ENCODE results near the gene C21orf58.

Gene C21orf58

DNA sequence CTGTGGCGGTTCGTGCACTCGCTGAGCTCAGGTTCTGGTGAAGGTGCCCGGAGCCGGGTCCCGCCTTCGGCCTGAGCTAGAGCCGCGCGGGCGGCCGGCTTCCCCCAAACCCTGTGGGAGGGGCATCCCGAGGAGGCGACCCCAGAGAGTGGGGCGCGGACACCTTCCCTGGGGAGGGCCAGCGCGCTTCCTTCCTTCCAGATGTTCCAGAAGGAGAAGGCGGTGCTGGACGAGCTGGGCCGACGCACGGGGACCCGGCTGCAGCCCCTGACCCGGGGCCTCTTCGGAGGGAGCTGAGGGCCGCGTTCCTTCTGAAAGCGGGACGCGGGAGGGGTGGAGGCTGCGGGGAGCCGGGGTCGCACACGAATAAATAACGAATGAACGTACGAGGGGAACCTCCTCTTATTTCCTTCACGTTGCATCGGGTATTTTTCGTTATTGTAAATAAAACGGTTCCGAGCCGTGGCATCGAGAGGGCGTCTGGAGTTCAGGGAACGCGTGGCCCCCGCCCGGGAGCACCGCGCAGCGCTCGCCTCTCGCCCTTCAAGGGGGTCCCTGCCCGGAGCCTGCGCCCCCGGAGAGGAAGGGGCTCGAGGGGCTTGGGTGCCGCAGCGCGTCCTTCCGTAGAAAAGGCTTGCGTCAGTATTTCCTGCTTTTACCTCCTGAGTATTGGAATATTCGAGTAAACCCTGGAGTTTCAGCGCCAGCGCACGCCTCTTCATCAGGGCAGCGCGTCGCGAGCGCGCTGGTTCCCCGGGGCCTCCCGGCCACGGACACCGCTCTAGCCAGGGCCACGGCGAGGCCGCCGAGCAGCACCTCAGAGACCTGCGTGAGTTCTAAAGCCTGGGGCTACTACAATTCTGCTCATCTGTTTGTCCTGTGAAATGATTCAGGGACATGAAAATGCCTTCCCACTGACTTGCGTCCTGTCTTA is 26.1 kb downstream of the C21orf58 start:
- no peak for TF ChIP-seq Cebpa-rat (IDR thresholded peaks at IDR 0.05)
- H3K27ac ChIP-seq: peak overlapping the region in 7 of 11 experiments; percentile 13 to 35 (median 28); a peak in 11 of 22 replicates
- H3K36me3 ChIP-seq: peaks cover 4 to 45% (median 39%) of the 10 kb centered on the region in 11 experiments; a peak in 20 of 22 replicates
- peaks cover 0 to 20% (median 0%) of the 10 kb centered on the region in 11 experiments; a peak in 5 of 22 replicates for H4K20me1 ChIP-seq
- no peaks in the 10 kb centered on the region for H3K9me3 ChIP-seq (replicated peaks in 1 of 11)
- peak overlapping the region; percentile 46 to 71 (median 62) for H3K9ac ChIP-seq
- H3K4me1 ChIP-seq: peaks cover 11 to 23% (median 21%) of the 10 kb centered on the region in 10 experiments
- peak overlapping the region; percentile 44 to 66 (median 52) for H3K4me3 ChIP-seq
- peak overlapping the region; percentile 79 to 91 (median 87) for H3K4me2 ChIP-seq
- H3K27me3 ChIP-seq: peaks cover 0 to 11% (median 8%) of the 10 kb centered on the region in 11 experiments; a peak in 9 of 22 replicates

DNA sequence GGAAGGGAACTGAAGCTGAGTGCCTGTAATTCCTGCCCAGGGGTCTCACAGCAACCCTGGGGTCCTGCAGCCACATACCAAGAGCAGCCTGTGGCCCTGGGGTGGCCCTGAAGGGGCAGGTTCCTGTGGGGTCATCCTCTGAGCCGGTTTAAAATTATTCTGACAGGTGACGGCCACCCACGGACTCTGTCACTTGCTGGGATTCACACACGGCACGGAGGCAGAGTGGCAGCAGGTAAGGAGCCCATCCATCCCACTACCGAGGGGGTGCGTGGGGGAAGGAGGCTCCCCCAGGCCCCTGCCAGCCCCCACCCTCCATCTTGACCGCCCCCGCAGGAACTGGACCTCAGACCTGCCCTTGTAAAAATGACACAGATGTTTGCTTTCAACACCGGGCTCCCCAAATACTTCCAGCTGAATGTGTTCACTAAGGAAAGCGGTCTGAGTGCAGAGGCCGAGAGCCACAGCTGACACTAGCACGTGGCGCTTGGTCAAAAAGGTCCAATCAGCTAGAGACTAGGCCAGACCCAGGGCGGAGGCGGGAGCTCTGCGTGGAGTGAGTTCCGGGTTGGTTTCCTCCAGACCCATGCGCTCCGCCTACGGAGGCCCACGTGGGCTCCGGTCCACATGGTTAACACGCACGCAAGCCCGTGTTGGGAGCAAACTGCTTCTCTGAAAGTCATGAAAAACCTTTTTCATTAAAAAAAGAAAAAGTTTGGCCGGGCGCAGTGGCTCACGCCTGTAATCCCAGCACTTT is 27.5 kb downstream of the C21orf58 start:
- Histone ChIP-seq H3K4me1 (peaks cover 11 to 27% (median 24%) of the 10 kb centered on the region in 10 experiments), H3K27me3 (peaks cover 0 to 11% (median 8%) of the 10 kb centered on the region in 11 experiments; a peak in 9 of 22 replicates), H3K36me3 (peaks cover 10 to 43% (median 36%) of the 10 kb centered on the region in 11 experiments), H3K4me3 (no peak overlapping the region), H4K20me1 (peaks cover 0 to 10% (median 0%) of the 10 kb centered on the region in 11 experiments; a peak in 4 of 22 replicates), H3K9ac (no peak overlapping the region), H3K27ac (no peak overlapping the region), H3K9me3 (replicated peaks in 1 of 11) (peaks cover 0 to 13% (median 11%) of the 10 kb centered on the region in 11 experiments; a peak in 18 of 22 replicates), H3K4me2 (peak overlapping the region in 2 of 11 experiments; percentile 9 to 52; a peak in 1 of 22 replicates)
- no peak for TF ChIP-seq Cebpa-rat (IDR thresholded peaks at IDR 0.05)

DNA sequence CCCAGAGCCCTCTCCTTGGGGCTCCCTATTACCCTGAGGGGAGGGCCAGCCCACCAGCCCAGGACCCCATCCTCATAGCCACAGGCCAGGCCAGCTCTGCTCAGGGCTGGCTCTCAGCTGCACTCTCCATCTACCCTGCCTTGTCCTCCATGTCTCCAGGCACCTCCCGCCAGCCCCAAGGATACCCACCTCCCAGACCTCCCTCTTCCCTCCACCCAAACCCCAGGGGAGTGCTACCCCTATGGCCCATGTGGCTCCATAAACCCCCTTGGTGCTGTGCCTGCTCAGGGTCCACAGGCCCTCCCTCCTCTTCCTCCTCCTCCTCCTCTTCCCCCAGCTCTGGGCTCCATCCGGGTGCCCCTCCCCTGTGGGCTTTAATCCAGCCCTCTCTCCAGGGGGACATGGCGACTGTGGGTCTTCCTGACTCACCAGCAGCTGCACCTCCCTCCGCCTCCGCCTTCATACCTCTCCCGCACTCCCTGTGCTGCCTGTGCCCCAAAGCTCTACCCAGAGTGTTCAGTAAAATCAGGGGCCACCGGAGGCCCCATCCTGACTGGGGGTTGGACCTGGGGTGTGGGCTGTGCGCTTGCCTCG is 28.4 kb downstream of the C21orf58 start:
- Histone ChIP-seq H3K36me3 (peaks cover 10 to 35% (median 27%) of the 10 kb centered on the region in 11 experiments), H3K27ac (peak overlapping the region in 9 of 11 experiments; percentile 18 to 70 (median 58); a peak in 15 of 22 replicates), H3K9me3 (replicated peaks in 1 of 11) (peaks cover 0 to 13% (median 11%) of the 10 kb centered on the region in 11 experiments; a peak in 18 of 22 replicates), H3K4me1 (peaks cover 11 to 36% (median 31%) of the 10 kb centered on the region in 10 experiments), H3K9ac (peak overlapping the region in 8 of 11 experiments; percentile 14 to 49 (median 31); a peak in 7 of 22 replicates), H3K4me3 (no peak overlapping the region), H3K4me2 (peak overlapping the region; percentile 49 to 79 (median 73)), H4K20me1 (peaks cover 0 to 8% (median 0%) of the 10 kb centered on the region in 11 experiments; a peak in 2 of 22 replicates), H3K27me3 (peaks cover 0 to 11% (median 8%) of the 10 kb centered on the region in 11 experiments; a peak in 9 of 22 replicates)
- TF ChIP-seq Cebpa-rat (IDR thresholded peaks at IDR 0.05): no peak

DNA sequence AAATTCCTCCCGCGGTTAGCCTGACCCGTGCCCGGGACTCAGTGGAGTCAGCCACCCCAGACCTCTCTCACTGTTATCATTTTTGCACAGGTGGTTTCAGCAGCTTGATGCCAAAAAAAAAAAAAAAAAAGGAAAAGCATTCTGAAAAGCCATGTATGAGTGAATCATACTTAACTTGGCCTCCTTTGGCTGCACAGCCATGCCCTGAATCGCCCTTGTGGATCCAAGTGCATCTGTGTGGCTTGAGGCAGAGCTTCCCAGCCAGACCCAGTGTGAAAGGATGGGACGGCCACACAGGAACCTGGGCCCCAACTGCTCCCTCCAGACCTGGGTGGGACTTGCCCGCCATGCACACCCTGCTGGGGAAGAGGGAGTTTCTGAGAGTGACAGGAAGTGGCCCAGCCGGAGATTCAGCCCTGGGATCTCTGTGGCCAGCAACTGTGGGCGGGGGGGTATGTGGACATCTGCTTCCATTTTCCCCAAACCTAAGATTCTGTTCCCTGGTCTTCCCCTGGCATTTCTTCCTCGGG is 29.0 kb downstream of the C21orf58 start:
- Histone ChIP-seq H4K20me1 (peaks cover 0 to 6% (median 0%) of the 10 kb centered on the region in 11 experiments; a peak in 2 of 22 replicates), H3K9me3 (replicated peaks in 1 of 11) (peaks cover 0 to 13% (median 11%) of the 10 kb centered on the region in 11 experiments; a peak in 18 of 22 replicates), H3K27ac (peak overlapping the region in 9 of 11 experiments; percentile 18 to 70 (median 58); a peak in 15 of 22 replicates), H3K36me3 (peaks cover 10 to 30% (median 22%) of the 10 kb centered on the region in 11 experiments), H3K27me3 (peaks cover 0 to 11% (median 8%) of the 10 kb centered on the region in 11 experiments; a peak in 9 of 22 replicates), H3K9ac (peak overlapping the region in 8 of 11 experiments; percentile 14 to 49 (median 31); a peak in 6 of 22 replicates), H3K4me2 (peak overlapping the region; percentile 49 to 79 (median 73)), H3K4me3 (no peak overlapping the region), H3K4me1 (peaks cover 11 to 41% (median 33%) of the 10 kb centered on the region in 10 experiments)
- no peak for TF ChIP-seq Cebpa-rat (IDR thresholded peaks at IDR 0.05)

DNA sequence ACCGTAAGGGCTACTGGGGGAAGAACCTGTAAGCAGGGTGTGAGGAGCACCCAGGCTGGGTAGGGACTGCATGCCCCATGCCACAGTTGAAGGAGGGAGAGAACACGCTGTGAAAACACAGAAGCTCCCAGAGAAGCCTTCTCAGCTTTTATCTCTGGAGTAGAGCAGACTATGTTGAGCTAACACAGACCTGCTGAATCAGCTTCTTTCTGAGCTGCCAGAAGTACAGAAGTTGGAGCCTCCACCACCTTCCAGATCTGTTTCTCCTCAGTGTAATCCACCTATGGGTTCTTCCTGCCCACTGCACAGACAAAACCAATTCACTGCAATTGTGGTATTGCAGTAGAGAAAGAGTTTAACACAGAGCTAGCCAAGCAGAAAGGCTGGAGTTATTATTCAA is 32.1 kb downstream of the C21orf58 start:
- Histone ChIP-seq H3K4me3 (no peak overlapping the region), H3K4me2 (peak overlapping the region in 3 of 11 experiments; percentile 6 to 19 (median 16); a peak in 1 of 22 replicates), H3K27ac (no peak overlapping the region), H3K36me3 (peaks cover 10 to 14% (median 13%) of the 10 kb centered on the region in 11 experiments; a peak in 21 of 22 replicates), H3K9me3 (replicated peaks in 1 of 11) (peaks cover 0 to 13% (median 11%) of the 10 kb centered on the region in 11 experiments; a peak in 18 of 22 replicates), H3K27me3 (no peaks in the 10 kb centered on the region), H4K20me1 (no peaks in the 10 kb centered on the region), H3K9ac (no peak overlapping the region), H3K4me1 (peaks cover 27 to 45% (median 39%) of the 10 kb centered on the region in 10 experiments)
- TF ChIP-seq Cebpa-rat (IDR thresholded peaks at IDR 0.05): no peak

DNA sequence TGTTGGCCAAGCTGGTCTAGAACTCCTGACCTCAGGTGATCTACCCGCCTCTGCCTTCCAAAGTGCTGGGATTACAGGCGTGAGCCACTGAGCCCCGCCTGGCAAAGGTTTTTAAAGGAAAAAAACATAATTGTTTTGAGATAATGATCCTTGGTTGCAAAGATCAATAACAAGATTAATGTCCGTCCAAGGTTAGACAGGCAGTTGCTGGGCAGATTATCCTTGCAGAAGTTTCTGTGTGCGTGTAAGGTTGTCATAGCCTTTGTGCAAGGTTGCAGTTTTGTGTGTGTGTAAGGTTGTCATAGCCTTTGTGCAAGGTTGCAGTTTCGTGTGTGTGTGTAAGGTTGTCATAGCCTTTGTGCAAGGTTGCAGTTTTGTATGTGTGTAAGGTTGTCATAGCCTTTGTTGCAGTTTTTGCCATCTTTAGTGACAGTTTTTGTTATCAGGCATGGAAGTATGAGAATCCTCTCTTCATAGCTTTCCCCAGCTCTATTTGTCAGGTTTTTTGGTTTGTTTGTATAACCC is 34.0 kb downstream of the C21orf58 start:
- Histone ChIP-seq H3K36me3 (peaks cover 10 to 15% (median 14%) of the 10 kb centered on the region in 11 experiments; a peak in 21 of 22 replicates), H3K4me3 (no peak overlapping the region), H3K4me1 (peaks cover 23 to 42% (median 35%) of the 10 kb centered on the region in 10 experiments), H3K4me2 (peak overlapping the region in 4 of 11 experiments; percentile 13 to 34 (median 26); a peak in 2 of 22 replicates), H3K27me3 (no peaks in the 10 kb centered on the region), H4K20me1 (peaks cover 0 to 8% (median 4%) of the 10 kb centered on the region in 11 experiments; a peak in 13 of 22 replicates), H3K27ac (no peak overlapping the region), H3K9me3 (replicated peaks in 1 of 11) (peaks cover 0 to 13% (median 11%) of the 10 kb centered on the region in 11 experiments; a peak in 18 of 22 replicates), H3K9ac (no peak overlapping the region; a peak in 1 of 22 replicates)
- TF ChIP-seq Cebpa-rat (IDR thresholded peaks at IDR 0.05): no peak

DNA sequence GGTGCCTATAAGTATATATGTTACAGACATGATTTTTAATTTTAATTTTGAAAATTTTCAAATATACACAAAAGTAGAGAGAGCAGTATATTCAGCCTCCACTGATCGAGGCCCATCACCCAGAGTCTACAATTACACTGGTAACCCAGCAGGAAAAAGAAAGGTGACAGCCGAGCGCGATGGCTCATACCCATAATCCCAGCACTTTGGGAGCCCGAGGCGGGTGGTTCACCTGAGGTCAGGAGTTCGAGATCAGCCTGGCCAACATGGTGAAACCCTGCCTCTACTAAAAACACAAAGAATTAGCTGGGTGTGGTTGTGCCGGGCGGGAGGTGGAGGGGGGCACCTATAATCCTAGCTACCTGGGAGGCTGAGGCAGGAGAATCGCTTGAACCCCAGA is 36.1 kb downstream of the C21orf58 start:
- H3K4me3 ChIP-seq: peak overlapping the region; percentile 73 to 99 (median 92); a peak in 15 of 20 replicates
- peaks cover 43 to 62% (median 54%) of the 10 kb centered on the region in 10 experiments for H3K4me1 ChIP-seq
- H4K20me1 ChIP-seq: peaks cover 5 to 30% (median 24%) of the 10 kb centered on the region in 11 experiments; a peak in 17 of 22 replicates
- H3K4me2 ChIP-seq: peak overlapping the region; percentile 78 to 93 (median 89)
- peak overlapping the region in 8 of 11 experiments; percentile 93 to 99 (median 97); a peak in 11 of 22 replicates for H3K27ac ChIP-seq
- H3K9me3 ChIP-seq (replicated peaks in 1 of 11): peaks cover 0 to 13% (median 11%) of the 10 kb centered on the region in 11 experiments; a peak in 18 of 22 replicates
- TF ChIP-seq Cebpa-rat (IDR thresholded peaks at IDR 0.05): no peak
- no peaks in the 10 kb centered on the region for H3K27me3 ChIP-seq
- peaks cover 24 to 37% (median 33%) of the 10 kb centered on the region in 11 experiments for H3K36me3 ChIP-seq
- H3K9ac ChIP-seq: peak overlapping the region; percentile 88 to 100 (median 97); a peak in 18 of 22 replicates
